Amniotic epithelial cell (primary cell): ENCODE measurements around the gene NOS1AP.
A peak's percentile ranks its signal among the peaks of the same experiment; 100 is the strongest.

Experiments
- DNase-seq: peaks from one replicate; pipeline ENCODE4 v3.0.0-alpha.2; 2010; ENCODE audit warnings: low read depth

NOS1AP gene

GRCh38 chr1:162089748-162090147, 20.3 kb downstream of the NOS1AP start:
- DNase-seq: no peak

GRCh38 chr1:162090378-162090777, 20.9 kb downstream of the NOS1AP start:
- no peak for DNase-seq

GRCh38 chr1:162091681-162092524, 22.4 kb downstream of the NOS1AP start:
- peak; percentile 60 for DNase-seq

GRCh38 chr1:162093095-162093494, 23.6 kb downstream of the NOS1AP start:
- peak; percentile 60 for DNase-seq

- peak; percentile 97 for DNase-seq
Measured at GRCh38 chr1:162094271-162094670, 24.8 kb downstream of the NOS1AP start.

GRCh38 chr1:162094723-162095122, 25.2 kb downstream of the NOS1AP start:
- no peak for DNase-seq

- DNase-seq: no peak
Measured at GRCh38 chr1:162107911-162108310, 38.4 kb downstream of the NOS1AP start.

GRCh38 chr1:162108426-162108825, 38.9 kb downstream of the NOS1AP start:
- DNase-seq: no peak

- DNase-seq: no peak
Measured at GRCh38 chr1:162110910-162111309, 41.4 kb downstream of the NOS1AP start.

- DNase-seq: no peak
Measured at GRCh38 chr1:162111572-162111971, 42.1 kb downstream of the NOS1AP start.

- DNase-seq: no peak
Measured at GRCh38 chr1:162113419-162113818, 43.9 kb downstream of the NOS1AP start.

- DNase-seq: no peak
Measured at GRCh38 chr1:162117039-162117774, 47.7 kb downstream of the NOS1AP start.

- DNase-seq: no peak
Measured at GRCh38 chr1:162118063-162118462, 48.6 kb downstream of the NOS1AP start.

GRCh38 chr1:162128693-162129356, 59.3 kb downstream of the NOS1AP start:
- no peak for DNase-seq

GRCh38 chr1:162130308-162130707, 60.8 kb downstream of the NOS1AP start:
- no peak for DNase-seq

- no peak for DNase-seq
Measured at GRCh38 chr1:162131400-162132321, 62.2 kb downstream of the NOS1AP start.

- DNase-seq: peak; percentile 34
Measured at GRCh38 chr1:162133566-162133965, 64.1 kb downstream of the NOS1AP start.

GRCh38 chr1:162134646-162135045, 65.2 kb downstream of the NOS1AP start:
- DNase-seq: no peak

- no peak for DNase-seq
Measured at GRCh38 chr1:162135271-162135775, 65.8 kb downstream of the NOS1AP start.

GRCh38 chr1:162136760-162137159, 67.3 kb downstream of the NOS1AP start:
- DNase-seq: peak; percentile 87

GRCh38 chr1:162137179-162137960, 67.9 kb downstream of the NOS1AP start:
- no peak for DNase-seq
